D721Med (cell line): ENCODE data around the gene VIM.

ENCODE experiments used
- DNase-seq: peaks from one replicate; pipeline ENCODE4 v3.0.0; 2011; ENCODE audit warnings: low spot score; ENCODE audit not compliant: insufficient read length
- FAIRE-seq: peaks from 2 replicates; lab custom pipeline; 2011; peaks lifted over from hg19 to GRCh38; lab: Jason Lieb, UNC
- CTCF ChIP-seq: IDR thresholded peaks from 2 replicates; pipeline ENCODE4 v1.5.1; 2012; ENCODE audit warnings: mild to moderate bottlenecking, control low read depth; ENCODE audit not compliant: insufficient read depth; ENCODE audit errors: missing control alignments

Gene VIM

GRCh38 chr10:17236468-17237148 is 8.6 kb downstream of the VIM start:
- TF ChIP-seq CTCF: no peak
- FAIRE-seq: no peak
- no peak for DNase-seq

- no peak for TF ChIP-seq CTCF
- no peak for DNase-seq
- no peak for FAIRE-seq
Measured at GRCh38 chr10:17237149-17237527, 9.1 kb downstream of the VIM start.

- TF ChIP-seq CTCF: no peak
- FAIRE-seq (no peak), DNase-seq (no peak)
Measured at GRCh38 chr10:17237915-17238444, 9.9 kb downstream of the VIM start.

GRCh38 chr10:17238445-17239291 is 10.6 kb downstream of the VIM start:
- TF ChIP-seq CTCF: no peak
- DNase-seq: no peak
- FAIRE-seq: no peak

GRCh38 chr10:17239345-17240085 is 11.5 kb downstream of the VIM start:
- no peak for FAIRE-seq
- no peak for DNase-seq
- TF ChIP-seq CTCF: no peak

GRCh38 chr10:17240096-17240495 is 12.1 kb downstream of the VIM start:
- TF ChIP-seq CTCF: no peak
- FAIRE-seq: no peak
- no peak for DNase-seq
